Fibroblast of skin of scalp (primary cell): Measurements from ENCODE around the gene DSG2.

Experiments used
- DNase-seq: peaks from one replicate; pipeline ENCODE4 v3.0.0-alpha.2; 2013

DSG2 gene

DNA sequence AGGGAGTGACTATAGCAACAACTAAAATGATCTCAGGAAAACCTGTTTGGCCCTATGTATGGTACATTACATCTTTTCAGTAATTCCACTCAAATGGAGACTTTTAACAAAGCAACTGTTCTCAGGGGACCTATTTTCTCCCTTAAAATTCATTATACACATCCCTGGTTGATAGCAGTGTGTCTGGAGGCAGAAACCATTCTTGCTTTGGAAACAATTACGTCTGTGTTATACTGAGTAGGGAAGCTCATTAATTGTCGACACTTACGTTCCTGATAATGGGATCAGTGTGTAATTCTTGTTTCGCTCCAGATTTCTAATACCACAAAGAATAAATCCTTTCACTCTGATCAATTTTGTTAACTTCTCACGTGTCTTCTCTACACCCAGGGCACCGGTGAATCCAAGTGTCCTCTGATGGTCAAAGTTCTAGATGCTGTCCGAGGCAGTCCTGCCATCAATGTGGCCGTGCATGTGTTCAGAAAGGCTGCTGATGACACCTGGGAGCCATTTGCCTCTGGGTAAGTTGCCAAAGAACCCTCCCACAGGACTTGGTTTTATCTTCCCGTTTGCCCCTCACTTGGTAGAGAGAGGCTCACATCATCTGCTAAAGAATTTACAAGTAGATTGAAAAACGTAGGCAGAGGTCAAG lies 94.7 kb downstream of the DSG2 start:
- no peak for DNase-seq

DNA sequence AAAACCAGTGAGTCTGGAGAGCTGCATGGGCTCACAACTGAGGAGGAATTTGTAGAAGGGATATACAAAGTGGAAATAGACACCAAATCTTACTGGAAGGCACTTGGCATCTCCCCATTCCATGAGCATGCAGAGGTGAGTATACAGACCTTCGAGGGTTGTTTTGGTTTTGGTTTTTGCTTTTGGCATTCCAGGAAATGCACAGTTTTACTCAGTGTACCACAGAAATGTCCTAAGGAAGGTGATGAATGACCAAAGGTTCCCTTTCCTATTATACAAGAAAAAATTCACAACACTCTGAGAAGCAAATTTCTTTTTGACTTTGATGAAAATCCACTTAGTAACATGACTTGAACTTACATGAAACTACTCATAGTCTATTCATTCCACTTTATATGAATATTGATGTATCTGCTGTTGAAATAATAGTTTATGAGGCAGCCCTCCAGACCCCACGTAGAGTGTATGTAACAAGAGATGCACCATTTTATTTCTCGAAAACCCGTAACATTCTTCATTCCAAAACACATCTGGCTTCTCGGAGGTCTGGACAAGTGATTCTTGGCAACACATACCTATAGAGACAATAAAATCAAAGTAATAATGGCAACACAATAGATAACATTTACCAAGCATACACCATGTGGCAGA lies 97.3 kb downstream of the DSG2 start:
- DNase-seq: no peak

DNA sequence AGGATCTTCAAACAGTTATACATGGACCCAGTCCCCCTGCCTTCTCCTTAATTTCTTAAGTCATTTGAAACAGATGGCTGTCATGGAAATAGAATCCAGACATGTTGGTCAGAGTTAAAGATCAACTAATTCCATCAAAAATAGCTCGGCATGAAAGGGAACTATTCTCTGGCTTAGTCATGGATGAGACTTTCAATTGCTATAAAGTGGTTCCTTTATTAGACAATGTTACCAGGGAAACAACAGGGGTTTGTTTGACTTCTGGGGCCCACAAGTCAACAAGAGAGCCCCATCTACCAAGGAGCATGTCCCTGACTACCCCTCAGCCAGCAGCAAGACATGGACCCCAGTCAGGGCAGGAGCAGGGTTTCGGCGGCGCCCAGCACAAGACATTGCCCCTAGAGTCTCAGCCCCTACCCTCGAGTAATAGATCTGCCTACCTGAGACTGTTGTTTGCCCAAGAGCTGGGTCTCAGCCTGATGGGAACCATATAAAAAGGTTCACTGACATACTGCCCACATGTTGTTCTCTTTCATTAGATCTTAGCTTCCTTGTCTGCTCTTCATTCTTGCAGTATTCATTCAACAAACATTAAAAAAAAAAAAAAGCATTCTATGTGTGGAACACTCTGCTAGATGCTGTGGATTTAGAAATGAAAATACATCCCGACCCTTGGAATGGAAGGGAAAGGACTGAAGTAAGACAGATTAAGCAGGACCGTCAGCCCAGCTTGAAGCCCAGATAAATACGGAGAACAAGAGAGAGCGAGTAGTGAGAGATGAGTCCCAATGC lies 98.3 kb downstream of the DSG2 start:
- DNase-seq: no peak

DNA sequence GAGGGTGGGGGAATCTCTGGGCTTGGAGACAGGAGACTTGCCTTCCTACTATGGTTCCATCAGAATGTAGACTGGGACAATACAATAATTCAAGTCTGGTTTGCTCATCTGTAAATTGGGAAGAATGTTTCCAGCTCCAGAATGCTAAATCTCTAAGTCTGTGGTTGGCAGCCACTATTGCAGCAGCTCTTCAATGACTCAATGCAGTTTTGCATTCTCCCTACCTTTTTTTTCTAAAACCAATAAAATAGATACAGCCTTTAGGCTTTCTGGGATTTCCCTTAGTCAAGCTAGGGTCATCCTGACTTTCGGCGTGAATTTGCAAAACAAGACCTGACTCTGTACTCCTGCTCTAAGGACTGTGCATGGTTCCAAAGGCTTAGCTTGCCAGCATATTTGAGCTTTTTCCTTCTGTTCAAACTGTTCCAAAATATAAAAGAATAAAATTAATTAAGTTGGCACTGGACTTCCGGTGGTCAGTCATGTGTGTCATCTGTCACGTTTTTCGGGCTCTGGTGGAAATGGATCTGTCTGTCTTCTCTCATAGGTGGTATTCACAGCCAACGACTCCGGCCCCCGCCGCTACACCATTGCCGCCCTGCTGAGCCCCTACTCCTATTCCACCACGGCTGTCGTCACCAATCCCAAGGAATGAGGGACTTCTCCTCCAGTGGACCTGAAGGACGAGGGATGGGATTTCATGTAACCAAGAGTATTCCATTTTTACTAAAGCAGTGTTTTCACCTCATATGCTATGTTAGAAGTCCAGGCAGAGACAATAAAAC lies 100.2 kb downstream of the DSG2 start:
- DNase-seq: no peak
